Smooth muscle cell (in vitro differentiated cells): ENCODE measurements around the gene CISD3. TPM values are rescaled to one million over a fixed set of nuclear protein-coding genes. Genes with fewer than 3 reads are reported as not detected.

Source experiments
- DNase-seq: peaks from one replicate; lab custom pipeline; 2025; ENCODE audit not compliant: unreplicated experiment; lab: John Stamatoyannopoulos, UW
- H2AFZ ChIP-seq: fragments of 200-600 bp; sonication (generic); 2 replicates; pipeline ENCODE4 v1.6.0; 2016; ENCODE audit warnings: antibody characterized with exemption, low read depth, mild to moderate bottlenecking
- H3F3A ChIP-seq: fragments of 200-600 bp; sonication (generic); 2 replicates; pipeline ENCODE4 v1.6.0; 2017; ENCODE audit warnings: antibody characterized with exemption, low read depth
- H3K27ac ChIP-seq: fragments of 200-600 bp; sonication (generic); 2 replicates; pipeline ENCODE4 v1.5.1; 2016; ENCODE audit warnings: low read depth, mild to moderate bottlenecking
- H3K27me3 ChIP-seq: fragments of 200-600 bp; sonication (generic); 2 replicates; pipeline ENCODE4 v1.6.1; 2016; ENCODE audit warnings: low read depth, mild to moderate bottlenecking
- H3K36me3 ChIP-seq: fragments of 200-600 bp; sonication (generic); 2 replicates; pipeline ENCODE4 v1.5.1; 2016; ENCODE audit warnings: low read depth
- H3K4me1 ChIP-seq: fragments of 200-600 bp; sonication (generic); 2 replicates; pipeline ENCODE4 v1.5.1; 2016; ENCODE audit warnings: low read depth
- H3K4me2 ChIP-seq: fragments of 200-600 bp; sonication (generic); 2 replicates; pipeline ENCODE4 v1.6.0; 2016; ENCODE audit warnings: mild to moderate bottlenecking
- H3K4me3 ChIP-seq: fragments of 200-600 bp; sonication (generic); 2 replicates; pipeline ENCODE4 v1.5.1; 2016; ENCODE audit warnings: mild to moderate bottlenecking
- H3K79me2 ChIP-seq: fragments of 200-600 bp; sonication (generic); 2 replicates; pipeline ENCODE4 v1.6.0; 2016; ENCODE audit warnings: low read depth, mild to moderate bottlenecking
- H3K9ac ChIP-seq: fragments of 200-600 bp; sonication (generic); 2 replicates; pipeline ENCODE4 v1.6.0; 2016; ENCODE audit warnings: low read depth
- H3K9me3 ChIP-seq: fragments of 200-600 bp; sonication (generic); replicated peaks from 2 replicates; pipeline ENCODE4 v1.5.1; 2016; ENCODE audit warnings: low read depth
- H4K20me1 ChIP-seq: fragments of 200-600 bp; sonication (generic); 2 replicates; pipeline ENCODE4 v1.6.0; 2016; ENCODE audit warnings: low read depth
- CTCF ChIP-seq: fragments of 200-600 bp; sonication (generic); IDR thresholded peaks from 2 replicates; pipeline ENCODE4 v1.5.1; 2017; ENCODE audit warnings: borderline replicate concordance, mild to moderate bottlenecking, antibody characterized with exemption; ENCODE audit not compliant: insufficient read depth, poor library complexity, severe bottlenecking
- WGBS: methylation state at CpG from one replicate; pipeline ENCODE4 v1.1.7; 2016; ENCODE audit warnings: low lambda C conversion rate; 5-methylcytosine and 5-hydroxymethylcytosine counted together
- polyA plus RNA-seq: library from polyadenylated mRNA; unstranded; fragments of >200 nt; fragmentation: Nextera tagmentation; extraction: Ambion mirVana; gene quantifications from 2 replicates; pipeline ENCODE4 v1.2.1, GENCODE V29; 2016
- total RNA-seq: library from RNA; depleted of rRNA; stranded (reverse); fragments of >200 nt; gene quantifications from 2 replicates; pipeline ENCODE4 v1.2.3, GENCODE V29; 2014

Gene CISD3
- total and polyA plus RNA-seq, 2 experiments from 2014 or later = 1.3 to 15.1 TPM

- Histone ChIP-seq H3K36me3 (no peaks in the 10 kb centered on the region), H3F3A (peaks cover 13% of the 10 kb centered on the region), H3K27me3 (no peaks in the 10 kb centered on the region), H3K79me2 (no peaks in the 10 kb centered on the region), H2AFZ (peak overlapping the region; percentile 99), H3K9me3 (no peaks in the 10 kb centered on the region), H3K27ac (peak overlapping the region; percentile 15), H3K4me1 (peaks cover 12% of the 10 kb centered on the region), H4K20me1 (peaks cover 19% of the 10 kb centered on the region), H3K9ac (peak overlapping the region; percentile 90), H3K4me2 (peak overlapping the region; percentile 91), H3K4me3 (peak overlapping the region; percentile 98)
- no peak for DNase-seq
- TF ChIP-seq CTCF = no peak
- 2% methylated on average over 55 of the region's 55 CpGs for WGBS
Measured at GRCh38 chr17:38702916-38703741, 27.0 kb upstream of the CISD3 start.

- H3F3A ChIP-seq = peaks cover 13% of the 10 kb centered on the region
- H3K4me1 ChIP-seq = peaks cover 12% of the 10 kb centered on the region
- no peaks in the 10 kb centered on the region for H3K79me2 ChIP-seq
- H3K4me2 ChIP-seq = peak overlapping the region; percentile 91
- H3K9me3 ChIP-seq = no peaks in the 10 kb centered on the region
- H3K27ac ChIP-seq = peak overlapping the region; percentile 83
- H3K9ac ChIP-seq = peak overlapping the region; percentile 90
- peak; percentile 15 for DNase-seq
- peaks cover 22% of the 10 kb centered on the region for H4K20me1 ChIP-seq
- no peak for TF ChIP-seq CTCF
- H3K4me3 ChIP-seq = peak overlapping the region; percentile 98
- peak overlapping the region; percentile 99 for H2AFZ ChIP-seq
- no peaks in the 10 kb centered on the region for H3K36me3 ChIP-seq
- WGBS = 1% methylated on average over 41 of the region's 50 CpGs
- H3K27me3 ChIP-seq = no peaks in the 10 kb centered on the region
Measured at GRCh38 chr17:38703742-38704605, 26.2 kb upstream of the CISD3 start.

GRCh38 chr17:38704606-38705522 lies 25.3 kb upstream of the CISD3 start, which contains the start of gene MLLT6:
TSS of gene MLLT6 (plus strand) at chr17:38705273. CDS start at chr17:38705633, 360 bp downstream.
- peaks cover 13% of the 10 kb centered on the region for H3F3A ChIP-seq
- H3K4me1 ChIP-seq = peaks cover 12% of the 10 kb centered on the region
- H3K27ac ChIP-seq = peak within 1 kb of the TSS; percentile 83
- peak within 1 kb of the TSS; percentile 90 for H3K9ac ChIP-seq
- peak within 1 kb of the TSS; percentile 98 for H3K4me3 ChIP-seq
- WGBS = under 1% methylated on average over 40 of the region's 100 CpGs
- no peak for TF ChIP-seq CTCF
- H2AFZ ChIP-seq = peak within 1 kb of the TSS; percentile 99
- peak within 1 kb of the TSS; percentile 99 for H3K4me2 ChIP-seq
- H4K20me1 ChIP-seq = peaks cover 22% of the 10 kb centered on the region
- H3K9me3 ChIP-seq = no peaks in the 10 kb centered on the region
- DNase-seq = peak; percentile 48
- no peaks in the 10 kb centered on the region for H3K27me3 ChIP-seq
- H3K79me2 ChIP-seq = no peaks in the 10 kb centered on the region
- H3K36me3 ChIP-seq = no peaks in the 10 kb centered on the region
